ENCODE data around the gene SPINK4. TPM values are rescaled to one million over a fixed set of nuclear protein-coding genes. Genes with fewer than 3 reads are reported as not detected.

SPINK4 gene
- total RNA-seq, 2 experiments from 2014 or later, result not detected

DNA sequence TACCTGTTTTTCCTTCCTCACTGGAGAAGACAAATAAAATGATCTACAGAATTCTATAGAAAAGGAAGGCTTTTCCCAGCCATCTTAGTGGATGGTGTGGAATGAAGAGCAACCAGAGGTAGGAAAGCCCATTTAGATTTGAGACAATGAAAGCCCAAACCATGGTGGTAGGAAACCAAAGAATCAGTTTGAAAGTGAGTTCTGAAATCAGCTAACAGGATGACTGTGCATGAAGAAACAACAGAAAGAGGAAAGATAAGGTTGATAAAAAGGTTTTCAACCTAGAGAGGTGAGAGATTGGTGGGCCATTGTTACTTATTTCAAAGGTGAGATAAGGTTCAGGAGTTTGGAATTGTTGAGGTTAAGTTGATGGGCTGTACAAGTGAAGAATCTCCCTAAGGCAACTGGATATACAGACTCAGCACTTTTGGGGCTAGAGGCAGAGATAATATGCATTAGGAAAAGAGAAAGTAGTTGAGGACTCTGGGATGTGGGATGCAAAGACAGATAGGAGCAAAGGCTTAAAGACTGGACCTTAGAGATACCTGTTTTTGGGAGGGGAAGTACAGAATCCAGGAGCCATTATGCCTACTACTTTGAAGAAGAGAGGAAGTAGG, 27.3 kb downstream of the SPINK4 start:
- POLR2A ChIA-PET, result interaction anchor here (0.6 to 4.8 kb wide), 5 partner anchors 23 to 241 kb away, joined by 3 to 51 read pairs (median 4); partner anchors contain the start of genes NFX1 and SMU1

DNA sequence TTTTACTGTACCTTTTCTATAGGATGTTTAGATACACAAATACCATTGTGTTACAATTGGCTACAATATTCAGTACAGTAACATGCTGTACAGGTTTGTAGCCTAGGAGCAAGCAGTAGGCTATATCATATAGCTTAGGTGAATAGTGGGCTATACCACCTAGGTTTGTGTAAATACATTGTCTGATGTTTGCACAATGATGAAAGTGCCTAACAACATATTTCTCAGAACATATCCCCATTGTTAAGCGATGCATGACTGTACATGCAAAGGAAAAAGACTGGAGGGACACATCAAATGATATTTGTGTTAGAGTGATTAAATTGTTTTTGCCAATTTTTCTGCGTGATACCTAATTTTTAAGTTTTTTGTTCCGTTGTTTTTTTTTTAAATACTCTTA, 30.2 kb downstream of the SPINK4 start:
- no peaks in the 10 kb centered on the region for H3K27me3 Mint-ChIP-seq
- no peak overlapping the region for H3K27ac Mint-ChIP-seq
- H3K36me3 Mint-ChIP-seq (ENCODE audit: low read depth), result peaks cover 82% of the 10 kb centered on the region
- POLR2A ChIA-PET, result no interaction called here
- H3K4me3 Mint-ChIP-seq, result no peak overlapping the region
- H3K4me1 Mint-ChIP-seq, result peaks cover 64% of the 10 kb centered on the region
- no peaks in the 10 kb centered on the region for H3K9me3 Mint-ChIP-seq
- CTCF ChIA-PET, result no interaction called here
- no peak for DNase-seq

More for the DNA sequence above, 27.3 kb downstream of the SPINK4 start:
- peak overlapping the region; percentile 97 for H3K27ac Mint-ChIP-seq
- H3K36me3 Mint-ChIP-seq (ENCODE audit: low read depth), result peaks cover 79% of the 10 kb centered on the region
- DNase-seq, result no peak
- peaks cover 61% of the 10 kb centered on the region for H3K4me1 Mint-ChIP-seq
- no peaks in the 10 kb centered on the region for H3K9me3 Mint-ChIP-seq
- H3K4me3 Mint-ChIP-seq, result peak overlapping the region; percentile 98
- CTCF ChIA-PET, result interaction anchor here (0.6 to 1.7 kb wide), 4 partner anchors 16 to 98 kb away, joined by 3 to 4 read pairs (median 4); partner anchors contain the start of gene NFX1
- H3K27me3 Mint-ChIP-seq, result no peaks in the 10 kb centered on the region

DNA sequence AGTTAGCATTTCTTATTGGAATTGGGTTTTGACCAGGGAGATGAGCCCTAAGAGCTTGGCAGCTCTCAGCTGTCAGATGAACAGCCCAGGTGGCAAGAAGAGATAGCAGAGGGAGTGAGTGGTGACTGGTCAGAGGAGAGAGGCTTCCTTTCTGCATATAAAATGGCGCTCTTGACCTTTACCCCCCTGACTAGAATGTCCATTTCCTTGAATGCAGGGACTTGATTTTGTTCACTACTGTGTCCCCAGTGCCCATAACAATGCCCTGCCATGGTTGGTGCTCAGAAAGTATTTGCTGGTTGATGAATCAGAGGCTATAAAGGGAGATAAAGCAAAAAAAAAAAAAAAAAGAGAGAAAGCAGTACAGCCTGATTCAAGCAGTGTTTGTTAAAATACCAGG, 32.1 kb downstream of the SPINK4 start:
- Mint-ChIP-seq H3K4me3 (no peak overlapping the region), H3K4me1 (peaks cover 49% of the 10 kb centered on the region), H3K27me3 (no peaks in the 10 kb centered on the region), H3K27ac (no peak overlapping the region), H3K9me3 (no peaks in the 10 kb centered on the region), H3K36me3 (ENCODE audit: low read depth) (peaks cover 80% of the 10 kb centered on the region)
- ChIA-PET CTCF (interaction anchor here (0.7 to 2.0 kb wide), 3 partner anchors 15 to 584 kb away, joined by 3 to 8 read pairs (median 4); partner anchors contain the start of gene NFX1), POLR2A (interaction anchor here (0.6 kb wide), 1 partner anchor 547 kb away, joined by 3 read pairs; no protein-coding TSS in a partner anchor)
- DNase-seq, result no peak

DNA sequence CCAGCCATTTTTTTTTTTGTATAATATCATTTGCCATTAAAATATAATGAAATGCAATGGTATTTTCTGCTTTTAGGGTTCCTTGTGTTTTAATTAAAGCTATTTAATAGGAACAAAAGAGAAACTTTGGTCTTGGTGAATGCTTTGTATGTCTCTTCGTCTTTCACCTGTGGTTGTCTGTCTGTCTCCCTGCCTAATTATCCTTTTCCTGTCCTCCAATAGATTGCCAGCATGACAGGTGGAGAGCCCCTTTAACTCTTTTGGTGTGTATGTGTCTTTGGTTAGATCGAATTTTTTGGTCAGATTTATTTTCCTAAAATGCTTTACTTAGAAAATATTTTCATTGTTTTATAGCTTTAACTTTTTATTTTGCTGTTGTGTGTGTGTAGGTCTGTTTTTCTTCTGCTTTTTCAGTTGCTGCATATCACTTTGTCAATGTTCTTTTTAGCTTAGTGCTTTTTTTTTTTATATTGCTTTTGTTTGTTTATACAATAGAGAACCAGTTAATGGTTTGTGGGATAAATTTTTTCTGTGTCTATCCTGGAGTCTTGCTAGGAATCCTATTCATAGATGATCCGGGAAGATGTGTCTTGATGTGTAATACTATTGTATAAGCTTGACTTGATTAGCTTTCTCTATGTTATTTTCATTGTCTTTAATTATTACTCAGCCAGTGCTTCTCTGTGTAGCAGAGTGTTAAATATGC, 33.5 kb downstream of the SPINK4 start:
- peaks cover 42% of the 10 kb centered on the region for H3K4me1 Mint-ChIP-seq
- no peak overlapping the region for H3K4me3 Mint-ChIP-seq
- no peaks in the 10 kb centered on the region for H3K27me3 Mint-ChIP-seq
- no peak overlapping the region for H3K27ac Mint-ChIP-seq
- H3K9me3 Mint-ChIP-seq, result no peaks in the 10 kb centered on the region
- POLR2A ChIA-PET, result interaction anchor here (0.8 to 1.5 kb wide), 2 partner anchors 9 to 17 kb away, joined by 3 read pairs; partner anchors contain the start of genes BAG1, CHMP5 and NFX1
- H3K36me3 Mint-ChIP-seq (ENCODE audit: low read depth), result peaks cover 80% of the 10 kb centered on the region
- CTCF ChIA-PET, result interaction anchor here (0.6 to 2.0 kb wide), 7 partner anchors 9 to 206 kb away, joined by 3 to 8 read pairs (median 3); partner anchors contain the start of genes BAG1 and NFX1
- DNase-seq, result no peak

DNA sequence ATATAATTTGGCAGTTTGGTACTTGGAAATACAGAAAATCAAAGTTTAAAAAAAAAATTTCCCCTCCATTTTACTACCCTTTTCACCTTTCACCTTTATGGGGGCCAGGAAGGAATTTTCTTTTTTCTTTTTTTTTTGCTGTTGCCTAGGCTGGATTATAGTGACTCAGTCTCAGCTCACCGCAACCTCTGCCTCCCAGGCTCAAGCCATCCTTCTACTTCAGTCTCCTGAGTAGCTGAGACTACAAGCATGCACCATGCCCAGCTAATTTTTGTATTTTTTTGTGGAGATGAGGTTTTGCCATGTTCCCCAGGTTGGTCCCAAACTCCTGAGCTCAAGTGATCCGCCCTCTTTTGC, 34.0 kb downstream of the SPINK4 start:
- no peak overlapping the region for H3K4me3 Mint-ChIP-seq
- H3K27ac Mint-ChIP-seq, result no peak overlapping the region
- H3K27me3 Mint-ChIP-seq, result no peaks in the 10 kb centered on the region
- peaks cover 39% of the 10 kb centered on the region for H3K4me1 Mint-ChIP-seq
- CTCF ChIA-PET, result interaction anchor here (0.6 to 1.6 kb wide), 4 partner anchors 9 to 48 kb away, joined by 3 to 6 read pairs (median 4); partner anchors contain the start of gene NFX1
- H3K9me3 Mint-ChIP-seq, result no peaks in the 10 kb centered on the region
- POLR2A ChIA-PET, result interaction anchor here (1.5 kb wide), 1 partner anchor 9 kb away, joined by 3 read pairs; the partner anchor contains the start of genes BAG1 and CHMP5
- H3K36me3 Mint-ChIP-seq (ENCODE audit: low read depth), result peaks cover 77% of the 10 kb centered on the region
- DNase-seq, result no peak

DNA sequence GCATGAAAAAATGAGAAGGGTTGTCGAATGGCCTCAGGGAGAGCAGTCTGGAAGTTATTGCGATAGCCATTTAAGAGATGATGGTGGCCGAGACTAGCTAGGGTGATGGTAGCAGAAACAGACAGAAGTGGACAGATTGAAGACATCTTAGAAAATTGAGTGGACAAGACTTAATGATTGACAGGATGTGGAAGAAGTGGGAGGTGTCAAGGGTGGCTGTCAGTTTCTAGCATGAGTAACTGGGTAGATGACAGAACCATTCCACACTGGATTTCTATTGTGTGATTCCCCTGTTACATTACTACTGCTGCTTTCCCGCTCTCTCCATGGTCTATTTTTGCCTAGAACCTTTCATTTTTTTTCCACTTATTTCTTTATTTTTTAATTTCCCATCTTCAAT, 37.5 kb downstream of the SPINK4 start:
- DNase-seq, result no peak
- Mint-ChIP-seq H3K27ac (no peak overlapping the region), H3K4me3 (no peak overlapping the region), H3K27me3 (no peaks in the 10 kb centered on the region), H3K36me3 (ENCODE audit: low read depth) (peaks cover 71% of the 10 kb centered on the region), H3K9me3 (no peaks in the 10 kb centered on the region), H3K4me1 (peaks cover 23% of the 10 kb centered on the region)
- POLR2A ChIA-PET, result no interaction called here
- CTCF ChIA-PET, result interaction anchor here (1.9 kb wide), 1 partner anchor 9 kb away, joined by 7 read pairs; no protein-coding TSS in a partner anchor

DNA sequence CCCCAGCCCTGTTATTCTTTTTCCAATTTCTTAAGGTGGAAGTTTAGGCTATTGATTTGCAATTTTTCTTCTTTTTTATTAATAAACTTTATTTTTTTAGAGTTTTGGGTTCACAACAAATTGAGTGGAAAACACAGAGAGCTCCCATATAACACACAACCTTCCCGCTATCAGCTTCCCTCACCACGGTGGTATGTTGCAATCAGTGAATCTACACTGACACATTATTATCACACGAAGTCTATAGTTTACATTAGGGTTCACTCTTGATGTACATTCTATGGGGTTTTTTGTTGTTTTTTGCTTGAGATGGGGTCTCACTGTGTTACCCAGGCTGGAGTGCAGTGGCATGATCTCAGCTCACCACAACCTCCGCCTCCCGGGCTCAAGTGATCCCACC, 45.5 kb downstream of the SPINK4 start:
- POLR2A ChIA-PET, result no interaction called here
- H3K9me3 Mint-ChIP-seq, result no peaks in the 10 kb centered on the region
- H3K36me3 Mint-ChIP-seq (ENCODE audit: low read depth), result peaks cover 35% of the 10 kb centered on the region
- H3K27me3 Mint-ChIP-seq, result no peaks in the 10 kb centered on the region
- DNase-seq, result no peak
- peaks cover 15% of the 10 kb centered on the region for H3K4me1 Mint-ChIP-seq
- H3K4me3 Mint-ChIP-seq, result no peak overlapping the region
- CTCF ChIA-PET, result interaction anchor here (1.3 to 2.1 kb wide), 2 partner anchors 11 to 168 kb away, joined by 3 to 4 read pairs; no protein-coding TSS in a partner anchor
- no peak overlapping the region for H3K27ac Mint-ChIP-seq

DNA sequence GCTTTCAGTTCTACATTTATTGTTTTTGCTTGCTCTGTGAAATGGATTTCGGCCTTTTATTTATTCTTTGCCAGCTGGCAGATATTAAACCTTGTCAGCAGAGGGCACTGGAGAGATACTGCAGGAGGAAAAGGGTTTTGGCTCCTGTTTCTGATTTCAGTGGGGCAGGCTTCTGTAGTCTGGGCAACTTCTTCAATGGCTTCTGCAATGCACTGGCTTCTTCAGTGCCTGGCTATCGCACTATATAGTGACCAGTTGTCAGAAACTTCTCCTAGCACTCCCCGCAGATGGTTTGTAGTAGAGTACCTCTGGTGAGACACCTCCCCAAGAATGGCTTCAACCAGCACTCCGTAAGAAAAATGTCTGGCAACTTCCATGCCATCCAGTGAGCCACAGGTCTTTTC, 47.1 kb downstream of the SPINK4 start:
- H3K27me3 Mint-ChIP-seq, result no peaks in the 10 kb centered on the region
- POLR2A ChIA-PET, result interaction anchor here (0.6 to 1.7 kb wide), 7 partner anchors 22 to 761 kb away, joined by 3 to 13 read pairs (median 3); partner anchors contain the start of genes B4GALT1, BAG1, CHMP5 and NOL6
- CTCF ChIA-PET, result interaction anchor here (0.7 to 2.1 kb wide), 19 partner anchors 9 to 317 kb away, joined by 3 to 16 read pairs (median 4); partner anchors contain the start of genes NOL6 and SMU1
- DNase-seq, result peak; percentile 63
- peaks cover 40% of the 10 kb centered on the region for H3K36me3 Mint-ChIP-seq (ENCODE audit: low read depth)
- no peaks in the 10 kb centered on the region for H3K9me3 Mint-ChIP-seq
- no peak overlapping the region for H3K4me3 Mint-ChIP-seq
- peak overlapping the region; percentile 34 for H3K27ac Mint-ChIP-seq
- H3K4me1 Mint-ChIP-seq, result peaks cover 29% of the 10 kb centered on the region

DNA sequence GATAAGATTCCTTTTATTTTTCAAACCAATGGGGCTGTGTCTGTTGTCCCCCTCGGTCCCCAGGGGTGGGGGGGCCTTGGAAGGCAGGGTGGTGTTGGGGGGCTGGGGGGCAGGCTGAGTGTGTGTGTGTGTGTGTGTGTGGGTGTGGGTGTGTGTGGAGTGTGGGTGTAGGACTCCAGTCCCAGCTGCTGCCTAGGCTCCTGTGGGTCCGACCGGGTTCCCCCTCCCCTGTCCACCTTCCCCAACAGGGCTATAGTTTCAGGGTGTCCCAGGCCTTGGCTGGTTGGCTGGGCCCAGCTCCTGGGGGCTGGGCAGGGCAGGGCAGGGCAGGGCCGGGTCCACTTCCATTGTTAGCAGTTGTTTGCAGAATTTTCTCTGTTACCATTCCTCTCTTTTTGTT, 48.3 kb downstream of the SPINK4 start:
- Mint-ChIP-seq H3K36me3 (ENCODE audit: low read depth) (peaks cover 40% of the 10 kb centered on the region), H3K9me3 (no peaks in the 10 kb centered on the region), H3K4me1 (peaks cover 40% of the 10 kb centered on the region), H3K27ac (peak overlapping the region; percentile 47), H3K4me3 (no peak overlapping the region), H3K27me3 (no peaks in the 10 kb centered on the region)
- no peak for DNase-seq
- POLR2A ChIA-PET, result interaction anchor here (0.6 to 1.5 kb wide), 4 partner anchors 9 to 185 kb away, joined by 3 to 4 read pairs (median 3); partner anchors contain the start of gene NOL6
- CTCF ChIA-PET, result interaction anchor here (0.7 to 2.1 kb wide), 4 partner anchors 8 to 206 kb away, joined by 3 to 16 read pairs (median 5); partner anchors contain the start of gene NOL6

DNA sequence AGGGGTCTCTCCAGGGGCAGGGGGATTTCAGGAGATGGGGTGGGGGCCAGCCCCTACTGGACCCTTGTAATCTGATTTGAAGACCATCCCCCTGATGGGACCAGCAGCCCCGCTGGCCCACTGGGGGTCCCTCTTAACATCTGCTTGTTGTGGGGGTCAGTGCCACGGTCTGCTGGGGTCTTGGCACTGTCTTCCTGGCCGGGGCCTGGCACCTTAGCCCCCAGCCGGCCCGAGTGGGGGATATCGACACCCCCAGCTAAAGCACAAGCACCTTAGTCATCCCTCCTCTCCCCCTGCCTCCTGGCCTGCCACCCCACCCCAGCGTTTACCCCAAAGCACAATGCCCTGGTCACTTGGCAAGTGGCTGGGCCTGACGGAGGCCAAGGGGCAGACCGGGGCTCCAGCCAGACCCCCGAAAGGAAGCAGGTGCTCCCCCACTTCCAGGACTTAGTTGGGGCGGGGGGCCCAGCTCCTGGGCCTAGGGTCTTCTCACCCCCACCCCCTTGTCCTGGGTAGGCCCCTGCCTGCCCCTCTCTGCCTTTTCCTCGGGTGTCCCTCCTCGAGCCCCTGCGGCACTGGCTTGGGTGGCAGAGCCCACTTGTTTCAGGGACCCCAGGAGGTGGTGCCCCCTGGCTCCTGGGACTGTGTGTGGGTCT, 49.0 kb downstream of the SPINK4 start:
- no peak for DNase-seq
- Mint-ChIP-seq H3K27ac (peak overlapping the region; percentile 47), H3K27me3 (no peaks in the 10 kb centered on the region), H3K4me1 (peaks cover 45% of the 10 kb centered on the region), H3K36me3 (ENCODE audit: low read depth) (peaks cover 41% of the 10 kb centered on the region), H3K9me3 (no peaks in the 10 kb centered on the region), H3K4me3 (no peak overlapping the region)
- CTCF ChIA-PET, result interaction anchor here (1.5 to 1.9 kb wide), 2 partner anchors 12 to 25 kb away, joined by 4 to 8 read pairs; partner anchors contain the start of genes BAG1 and CHMP5
- POLR2A ChIA-PET, result interaction anchor here (1.2 to 2.8 kb wide), 3 partner anchors 8 to 126 kb away, joined by 3 to 51 read pairs (median 4); partner anchors contain the start of genes BAG1 and CHMP5

DNA sequence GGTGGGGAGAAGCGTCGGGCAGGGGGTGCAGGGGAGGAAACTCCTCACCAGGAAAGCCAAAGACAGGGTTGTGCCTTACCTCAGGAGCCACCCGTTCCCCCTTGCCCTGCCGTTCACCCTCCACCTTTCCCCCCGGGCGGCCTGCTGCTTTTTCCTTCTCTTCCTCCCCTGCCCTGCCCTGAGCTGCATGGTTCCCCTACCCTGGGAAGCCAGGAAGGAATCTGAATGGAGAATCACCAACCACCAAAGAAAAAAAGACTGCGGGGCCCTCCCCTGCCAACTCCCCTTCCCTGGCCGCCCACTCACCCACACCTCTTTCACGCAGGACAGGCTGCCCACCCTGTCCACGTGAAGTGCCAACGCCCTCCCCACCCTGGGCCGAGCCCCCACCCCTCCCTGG, 49.5 kb downstream of the SPINK4 start:
- peak overlapping the region; percentile 99 for H3K27ac Mint-ChIP-seq
- POLR2A ChIA-PET, result interaction anchor here (0.8 to 3.0 kb wide), 26 partner anchors 9 to 759 kb away, joined by 3 to 51 read pairs (median 6); partner anchors contain the start of genes APTX, AQP3, B4GALT1 and BAG1
- peaks cover 51% of the 10 kb centered on the region for H3K4me1 Mint-ChIP-seq

DNA sequence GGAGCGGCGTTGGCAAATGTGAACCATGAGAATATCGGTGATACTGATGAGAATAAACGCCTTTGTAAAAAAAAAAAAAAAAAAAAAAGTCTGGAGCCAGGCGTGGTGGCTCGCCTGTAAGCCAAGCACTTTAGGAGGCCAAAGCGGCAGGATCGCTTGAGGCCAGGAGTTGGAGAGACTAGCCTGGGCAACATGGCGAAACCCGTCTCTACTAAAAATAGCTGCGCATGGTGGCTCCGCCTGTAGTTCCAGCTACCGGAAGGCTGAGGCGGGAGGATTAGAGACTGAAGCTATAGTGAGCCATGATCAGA, 49.9 kb downstream of the SPINK4 start:
- Mint-ChIP-seq H3K36me3 (ENCODE audit: low read depth) (peaks cover 47% of the 10 kb centered on the region), H3K4me1 (peaks cover 55% of the 10 kb centered on the region), H3K4me3 (peak overlapping the region; percentile 93), H3K27me3 (no peaks in the 10 kb centered on the region), H3K9me3 (no peaks in the 10 kb centered on the region), H3K27ac (peak overlapping the region; percentile 99)
- DNase-seq, result no peak
- ChIA-PET CTCF (interaction anchor here (0.6 to 1.9 kb wide), 14 partner anchors 11 to 263 kb away, joined by 3 to 9 read pairs (median 4); partner anchors contain the start of genes B4GALT1, BAG1, CHMP5 and NOL6), POLR2A (interaction anchor here (0.6 to 3.0 kb wide), 35 partner anchors 8 to 889 kb away, joined by 3 to 51 read pairs (median 5); partner anchors contain the start of genes APTX, AQP3, B4GALT1 and BAG1)

More for the DNA sequence above, 49.5 kb downstream of the SPINK4 start:
- H3K27me3 Mint-ChIP-seq, result no peaks in the 10 kb centered on the region
- peak overlapping the region; percentile 93 for H3K4me3 Mint-ChIP-seq
- no peaks in the 10 kb centered on the region for H3K9me3 Mint-ChIP-seq
- CTCF ChIA-PET, result interaction anchor here (0.9 to 1.9 kb wide), 11 partner anchors 12 to 263 kb away, joined by 3 to 8 read pairs (median 4); partner anchors contain the start of genes B4GALT1, BAG1, CHMP5 and NOL6
- H3K36me3 Mint-ChIP-seq (ENCODE audit: low read depth), result peaks cover 43% of the 10 kb centered on the region
- DNase-seq, result peak; percentile 22

Data from activated CD4-positive, alpha-beta memory T cell treated with anti-CD3 and anti-CD28 coated beads, Interleukin-2, amount 10 ng/mL, durations not matched to agents 7 days and 5 days (primary cell).